ENCODE measurements around the gene CSNK2A1. TPM values are rescaled to one million over a fixed set of nuclear protein-coding genes. Genes with fewer than 3 reads are reported as not detected.

The CSNK2A1 gene
- total RNA-seq, 1 donor from 2014 or later, result 228 TPM

DNA sequence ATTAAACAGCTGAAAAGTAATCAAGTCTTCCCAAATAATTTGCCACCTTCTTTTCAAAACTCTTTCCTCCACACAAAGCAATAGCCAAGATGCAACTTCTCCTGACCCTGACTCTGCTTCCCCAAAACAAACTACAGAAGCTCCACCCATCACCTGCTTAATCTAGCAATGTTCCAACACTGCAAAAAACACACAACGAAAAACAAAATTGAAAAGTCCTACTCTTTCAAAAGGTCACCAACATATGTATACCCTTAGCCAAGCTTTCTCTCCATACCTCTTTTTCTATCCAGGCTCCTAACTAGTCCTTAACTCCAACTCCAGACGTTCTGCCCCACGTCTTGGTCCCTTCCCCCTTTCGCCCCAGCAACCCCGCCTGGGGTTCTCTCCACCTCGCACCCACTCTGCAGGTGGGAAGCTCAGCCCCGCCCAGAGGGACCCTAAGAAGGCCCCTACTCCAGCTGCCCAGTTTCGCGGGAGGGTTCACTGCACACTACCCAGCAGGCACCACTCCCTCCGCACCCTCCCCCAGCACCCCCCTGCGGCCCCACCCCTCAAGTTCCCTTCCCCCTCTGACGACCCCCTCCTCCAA lies 717 bp downstream of the CSNK2A1 start:
- TF ChIP-seq, protein P1, sequence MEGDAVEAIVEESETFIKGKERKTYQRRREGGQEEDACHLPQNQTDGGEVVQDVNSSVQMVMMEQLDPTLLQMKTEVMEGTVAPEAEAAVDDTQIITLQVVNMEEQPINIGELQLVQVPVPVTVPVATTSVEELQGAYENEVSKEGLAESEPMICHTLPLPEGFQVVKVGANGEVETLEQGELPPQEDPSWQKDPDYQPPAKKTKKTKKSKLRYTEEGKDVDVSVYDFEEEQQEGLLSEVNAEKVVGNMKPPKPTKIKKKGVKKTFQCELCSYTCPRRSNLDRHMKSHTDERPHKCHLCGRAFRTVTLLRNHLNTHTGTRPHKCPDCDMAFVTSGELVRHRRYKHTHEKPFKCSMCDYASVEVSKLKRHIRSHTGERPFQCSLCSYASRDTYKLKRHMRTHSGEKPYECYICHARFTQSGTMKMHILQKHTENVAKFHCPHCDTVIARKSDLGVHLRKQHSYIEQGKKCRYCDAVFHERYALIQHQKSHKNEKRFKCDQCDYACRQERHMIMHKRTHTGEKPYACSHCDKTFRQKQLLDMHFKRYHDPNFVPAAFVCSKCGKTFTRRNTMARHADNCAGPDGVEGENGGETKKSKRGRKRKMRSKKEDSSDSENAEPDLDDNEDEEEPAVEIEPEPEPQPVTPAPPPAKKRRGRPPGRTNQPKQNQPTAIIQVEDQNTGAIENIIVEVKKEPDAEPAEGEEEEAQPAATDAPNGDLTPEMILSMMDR (IDR thresholded peaks at IDR 0.05; ENCODE audit: insufficient read depth, low read length, poor library complexity, severe bottlenecking), result no peak
- H3K27me3 ChIP-seq (ENCODE audit: control insufficient read depth, insufficient read depth, low read length), result no peaks in the 10 kb centered on the region
- H3K36me3 ChIP-seq (ENCODE audit: control insufficient read depth, insufficient read depth, low read length), result no peaks in the 10 kb centered on the region
- DNase-seq (ENCODE audit: low read depth), result no peak
- H3K4me3 ChIP-seq (ENCODE audit: low read depth, low read length), result peak overlapping the region; percentile 93

DNA sequence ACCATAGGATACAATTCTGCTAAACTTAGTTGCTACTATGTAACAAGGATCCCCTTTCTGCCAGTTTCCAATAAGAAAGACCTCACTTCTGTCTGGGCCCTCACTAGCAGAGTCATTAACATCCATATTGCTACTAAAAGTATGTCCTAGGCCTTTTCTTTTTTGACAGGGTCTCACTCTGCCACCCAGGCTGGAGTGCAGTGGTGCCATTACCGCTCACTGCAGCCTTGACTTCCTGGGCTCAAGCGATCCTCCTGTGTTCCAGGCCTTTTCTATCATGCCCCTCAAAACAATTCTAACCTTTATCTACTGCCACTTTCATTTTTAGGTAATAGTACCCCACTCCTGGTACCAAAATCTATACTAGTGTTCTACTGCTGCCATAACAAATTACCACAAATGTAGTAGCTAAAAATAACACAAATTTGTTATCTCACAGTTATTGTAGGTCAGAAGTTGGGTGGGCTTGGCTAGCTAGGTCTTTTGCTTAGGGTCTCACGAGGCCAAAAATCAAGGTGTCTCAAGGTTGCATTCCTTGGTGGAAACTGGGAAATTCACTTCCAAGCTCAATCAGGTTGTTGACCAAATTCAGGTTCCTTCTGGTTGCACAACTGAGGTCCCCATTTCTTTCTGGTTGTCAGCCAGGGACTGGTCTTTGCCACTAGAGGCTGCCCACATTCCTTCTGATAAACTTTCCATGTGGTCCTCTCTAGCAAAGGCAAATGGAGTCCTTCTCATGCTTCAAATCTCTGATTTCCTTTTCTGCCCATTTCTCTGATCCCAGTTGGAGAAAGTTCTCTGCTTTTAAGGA lies 3.0 kb downstream of the CSNK2A1 start:
- no peak for DNase-seq (ENCODE audit: low read depth)
- TF ChIP-seq, protein P1 (IDR thresholded peaks at IDR 0.05; ENCODE audit: insufficient read depth, low read length, poor library complexity, severe bottlenecking), result no peak
- Histone ChIP-seq H3K36me3 (ENCODE audit: control insufficient read depth, insufficient read depth, low read length) (no peaks in the 10 kb centered on the region), H3K27me3 (ENCODE audit: control insufficient read depth, insufficient read depth, low read length) (no peaks in the 10 kb centered on the region), H3K4me3 (ENCODE audit: low read depth, low read length) (no peak overlapping the region)

DNA sequence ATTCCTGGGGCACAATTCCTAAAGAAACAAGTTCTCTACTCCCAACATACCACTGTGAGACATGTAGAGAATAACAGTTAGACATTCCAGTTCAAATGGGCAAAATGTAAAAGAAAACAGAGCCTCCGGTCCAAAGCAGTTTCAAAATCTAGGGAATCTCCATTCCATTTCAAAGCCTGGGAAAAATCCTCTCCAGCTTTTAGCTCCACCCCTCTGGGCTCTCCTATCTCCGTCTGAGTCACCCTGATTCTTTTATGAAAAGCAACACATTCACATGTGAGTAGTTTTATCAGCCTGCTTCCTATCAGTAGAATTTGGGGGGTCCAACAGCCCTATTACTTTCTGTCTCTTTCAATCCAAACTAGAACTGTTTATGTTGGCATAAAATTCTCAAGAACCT lies 3.7 kb downstream of the CSNK2A1 start:
- H3K36me3 ChIP-seq (ENCODE audit: control insufficient read depth, insufficient read depth, low read length), result no peaks in the 10 kb centered on the region
- H3K4me3 ChIP-seq (ENCODE audit: low read depth, low read length), result no peak overlapping the region
- no peak for DNase-seq (ENCODE audit: low read depth)
- TF ChIP-seq, protein P1 (IDR thresholded peaks at IDR 0.05; ENCODE audit: insufficient read depth, low read length, poor library complexity, severe bottlenecking), result no peak
- H3K27me3 ChIP-seq (ENCODE audit: control insufficient read depth, insufficient read depth, low read length), result no peaks in the 10 kb centered on the region

DNA sequence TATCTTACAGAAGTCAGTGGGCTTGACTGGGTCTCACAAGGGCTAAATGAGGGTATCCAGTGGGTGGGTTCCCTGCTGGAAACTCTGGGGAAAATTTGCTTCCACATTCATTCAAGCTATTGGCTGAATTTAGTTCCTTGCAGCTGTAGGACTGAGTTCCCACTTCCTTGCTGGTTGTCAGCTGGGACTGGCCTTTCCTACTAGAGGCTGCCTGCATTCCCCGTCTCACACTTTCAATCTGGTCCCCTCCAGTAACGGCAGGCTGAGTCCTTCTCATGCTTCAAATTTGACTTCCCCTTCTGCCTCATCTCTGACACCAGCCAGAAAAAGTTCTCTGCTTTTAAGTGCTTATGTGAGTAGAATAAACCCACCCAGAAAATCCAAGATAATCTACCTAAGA lies 4.4 kb downstream of the CSNK2A1 start:
- H3K4me3 ChIP-seq (ENCODE audit: low read depth, low read length), result no peak overlapping the region
- TF ChIP-seq, protein P1 (IDR thresholded peaks at IDR 0.05; ENCODE audit: insufficient read depth, low read length, poor library complexity, severe bottlenecking), result no peak
- DNase-seq (ENCODE audit: low read depth), result no peak

DNA sequence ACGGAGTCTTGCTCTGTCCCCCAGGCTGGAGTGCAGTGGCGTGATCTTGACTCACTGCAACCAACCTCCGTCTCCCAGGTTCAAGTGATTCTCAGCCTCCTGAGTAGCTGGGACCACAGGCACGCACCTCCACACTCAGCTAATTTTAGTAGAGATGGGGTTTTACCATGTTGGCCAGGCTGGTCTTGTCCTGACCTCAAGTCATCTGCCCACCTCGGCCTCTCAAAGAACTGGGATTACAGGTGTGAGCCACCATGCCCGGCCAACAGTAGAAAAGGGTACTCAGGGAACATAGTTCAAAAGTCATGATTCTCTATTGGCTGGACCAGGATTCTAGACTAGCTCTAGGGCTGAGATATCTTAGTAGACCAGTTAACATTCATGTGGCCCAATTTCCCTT lies 5.6 kb downstream of the CSNK2A1 start:
- H3K4me3 ChIP-seq (ENCODE audit: low read depth, low read length), result no peak overlapping the region
- no peaks in the 10 kb centered on the region for H3K36me3 ChIP-seq (ENCODE audit: control insufficient read depth, insufficient read depth, low read length)
- TF ChIP-seq, protein P1 (IDR thresholded peaks at IDR 0.05; ENCODE audit: insufficient read depth, low read length, poor library complexity, severe bottlenecking), result no peak
- H3K27me3 ChIP-seq (ENCODE audit: control insufficient read depth, insufficient read depth, low read length), result no peaks in the 10 kb centered on the region
- no peak for DNase-seq (ENCODE audit: low read depth)

More for the DNA sequence above, 4.4 kb downstream of the CSNK2A1 start:
- no peaks in the 10 kb centered on the region for H3K36me3 ChIP-seq (ENCODE audit: control insufficient read depth, insufficient read depth, low read length)
- H3K27me3 ChIP-seq (ENCODE audit: control insufficient read depth, insufficient read depth, low read length), result no peaks in the 10 kb centered on the region

Measured in kidney epithelial cell (primary cell).